Activated CD8-positive, alpha-beta memory T cell treated with anti-CD3 and anti-CD28 coated beads, Interleukin-2, amount 10 ng/mL, durations not matched to agents 7 days and 5 days (primary cell): Measurements from ENCODE around the gene ATF6. TPM values are rescaled to one million over a fixed set of nuclear protein-coding genes. Genes with fewer than 3 reads are reported as not detected.
"Not testable (repeated sequence)": the region's sequence is repeated elsewhere in the genome, so short reads cannot be mapped to it uniquely, and the experiment has no call there.

Experiments used
- ATAC-seq: fragments of 150-1000 bp; cut with Tn5 transposase; one replicate; pipeline ENCODE4 v1.10.0; 2021; ENCODE audit warnings: moderate library complexity
- CTCF ChIA-PET: fragments of 350-600 bp; sonication (Branson Sonifier 250); formaldehyde crosslinking; loops from one replicate; lab custom pipeline; 2021; ENCODE audit warnings: antibody characterized with exemption; lab: Charles Lee
- DNase-seq: peaks from one replicate; pipeline ENCODE4 v3.0.0-alpha.2; 2020
- H3K27ac Mint-ChIP-seq: one replicate; pipeline ENCODE4 v1.8.0; 2021; ENCODE audit warnings: mild to moderate bottlenecking, mixed read lengths
- H3K27me3 Mint-ChIP-seq: one replicate; pipeline ENCODE4 v1.8.0; 2021; ENCODE audit warnings: mixed read lengths
- H3K36me3 Mint-ChIP-seq: one replicate; pipeline ENCODE4 v1.8.0; 2021; ENCODE audit warnings: mild to moderate bottlenecking, mixed read lengths
- H3K4me1 Mint-ChIP-seq: one replicate; pipeline ENCODE4 v1.8.0; 2021; ENCODE audit warnings: mixed read lengths
- H3K4me3 Mint-ChIP-seq: one replicate; pipeline ENCODE4 v1.8.0; 2021; ENCODE audit warnings: mild to moderate bottlenecking, moderate library complexity, mixed read lengths
- H3K9me3 Mint-ChIP-seq: one replicate; pipeline ENCODE4 v1.8.0; 2022; ENCODE audit warnings: low read depth, mixed read lengths
- total RNA-seq, 2 experiments: library from RNA; stranded (reverse); gene quantifications; one replicate each; pipeline ENCODE4 v1.2.3, GENCODE V29; 2021

ATF6 gene
- total RNA-seq, 2 experiments from 2014 or later = 16.8 to 21.3 TPM

DNA sequence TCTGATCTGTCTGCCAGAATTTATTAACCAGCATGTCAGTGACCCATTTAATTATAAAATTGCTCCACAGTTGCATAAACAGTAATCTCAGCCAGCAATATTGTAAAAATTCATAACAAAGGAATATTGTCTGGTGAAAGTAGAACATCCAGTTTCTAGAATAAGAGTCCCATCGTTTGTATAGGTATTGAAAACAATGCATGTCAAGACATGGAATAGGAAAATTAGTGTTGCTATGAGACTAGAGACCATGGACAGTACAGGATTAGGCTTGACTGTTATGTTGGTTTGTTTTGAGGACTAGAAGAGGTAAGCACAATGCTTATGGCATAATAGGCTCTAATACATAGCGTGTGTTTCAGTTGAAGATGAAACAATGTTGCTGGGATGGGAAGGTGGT lies 37.1 kb downstream of the ATF6 start:
- no peak overlapping the region for H3K4me3 Mint-ChIP-seq
- H3K27me3 Mint-ChIP-seq = no peaks in the 10 kb centered on the region
- DNase-seq = no peak
- no peaks in the 10 kb centered on the region for H3K4me1 Mint-ChIP-seq
- H3K9me3 Mint-ChIP-seq = no peaks in the 10 kb centered on the region
- ATAC-seq = no peak
- CTCF ChIA-PET = interaction anchor here (1.9 kb wide), 1 partner anchor 11 kb away, joined by 6 read pairs; no protein-coding TSS in a partner anchor
- no peak overlapping the region for H3K27ac Mint-ChIP-seq
- peaks cover 38% of the 10 kb centered on the region for H3K36me3 Mint-ChIP-seq

DNA sequence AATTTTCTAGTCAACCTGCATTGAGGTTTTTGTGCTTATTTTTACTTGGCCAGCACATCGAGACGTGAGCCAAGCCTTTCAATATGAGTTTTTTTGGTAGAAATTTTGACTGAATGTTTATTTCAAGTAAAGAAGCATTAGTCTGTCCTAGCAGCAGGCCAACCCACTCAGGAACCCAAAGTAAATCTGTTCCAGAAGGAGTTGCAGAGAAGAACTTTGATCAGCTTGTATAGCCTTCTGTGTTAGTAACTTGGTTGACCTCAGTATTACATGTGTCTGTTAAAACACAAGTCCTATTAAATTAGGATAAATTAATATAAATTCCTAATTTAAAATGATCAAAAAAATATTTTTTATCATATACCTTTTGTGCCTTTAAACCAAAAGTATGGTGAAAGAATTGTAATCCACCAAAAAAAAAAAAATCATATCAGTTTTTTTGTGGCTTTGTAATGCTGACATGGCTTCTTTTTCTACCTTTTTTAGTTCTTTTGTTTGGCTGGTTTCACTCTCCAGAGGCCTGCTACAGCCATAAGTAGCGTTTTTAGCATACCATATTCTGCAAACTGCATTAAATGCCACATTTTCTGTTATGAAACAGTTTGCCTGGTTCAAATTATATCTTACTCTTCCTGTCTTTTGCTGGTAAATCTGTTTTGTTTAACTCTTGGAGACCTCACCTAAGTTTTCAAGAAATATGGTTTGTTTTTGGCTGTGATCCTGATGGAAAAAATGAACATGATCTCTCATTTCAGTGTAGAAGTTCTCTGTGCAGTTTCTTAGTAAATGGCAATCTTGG lies 39.5 kb downstream of the ATF6 start:
- H3K4me1 Mint-ChIP-seq = no peaks in the 10 kb centered on the region
- peaks cover 1% of the 10 kb centered on the region for H3K9me3 Mint-ChIP-seq
- no peak for ATAC-seq
- H3K4me3 Mint-ChIP-seq = no peak overlapping the region
- no peaks in the 10 kb centered on the region for H3K27me3 Mint-ChIP-seq
- H3K27ac Mint-ChIP-seq = no peak overlapping the region
- no peak for DNase-seq
- peaks cover 47% of the 10 kb centered on the region for H3K36me3 Mint-ChIP-seq
- CTCF ChIA-PET = interaction anchor here (1.6 kb wide), 1 partner anchor 13 kb away, joined by 6 read pairs; no protein-coding TSS in a partner anchor

DNA sequence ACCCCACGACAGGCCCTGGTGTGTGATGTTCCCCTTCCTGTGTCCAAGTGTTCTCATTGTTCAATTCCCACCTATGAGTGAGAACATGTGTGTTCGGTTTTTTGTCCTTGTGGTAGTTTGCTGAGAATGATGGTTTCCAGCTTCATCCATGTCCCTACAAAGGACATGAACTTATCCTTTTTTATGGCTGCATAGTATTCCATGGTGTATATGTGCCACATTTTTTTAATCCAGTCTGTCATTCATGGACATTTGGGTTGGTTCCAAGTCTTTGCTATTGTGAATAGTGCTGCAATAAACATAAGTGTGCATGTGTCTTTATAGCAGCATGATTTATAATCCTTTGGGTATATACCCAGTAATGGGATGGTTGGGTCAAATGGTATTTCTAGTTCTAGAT lies 43.1 kb downstream of the ATF6 start:
- H3K4me1 Mint-ChIP-seq, ATAC-seq, CTCF ChIA-PET, H3K27ac Mint-ChIP-seq, H3K4me3 Mint-ChIP-seq, H3K27me3 Mint-ChIP-seq, DNase-seq, H3K9me3 Mint-ChIP-seq: not testable (repeated sequence)
- peaks cover 49% of the 10 kb centered on the region for H3K36me3 Mint-ChIP-seq

DNA sequence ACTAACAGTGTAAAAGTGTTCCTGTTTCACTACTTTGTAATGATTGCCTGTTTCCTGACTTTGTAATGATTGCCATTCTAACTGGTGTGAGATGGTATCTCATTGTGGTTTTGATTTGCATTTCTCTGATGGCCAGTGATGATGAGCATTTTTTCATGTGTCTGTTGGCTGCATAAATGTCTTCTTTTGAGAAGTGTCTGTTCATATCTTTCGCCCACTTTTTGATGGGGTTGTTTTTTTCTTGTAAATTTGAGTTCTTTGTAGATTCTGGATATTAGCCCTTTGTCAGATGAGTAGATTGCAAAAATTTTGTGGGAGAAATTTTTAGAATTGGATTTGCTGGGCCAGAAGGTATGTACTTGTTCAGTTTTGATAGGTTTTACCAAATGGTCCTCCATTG lies 43.5 kb downstream of the ATF6 start:
- H3K4me1 Mint-ChIP-seq, H3K27ac Mint-ChIP-seq, H3K27me3 Mint-ChIP-seq, ATAC-seq, CTCF ChIA-PET, DNase-seq, H3K4me3 Mint-ChIP-seq, H3K9me3 Mint-ChIP-seq: not testable (repeated sequence)
- H3K36me3 Mint-ChIP-seq = peaks cover 49% of the 10 kb centered on the region

DNA sequence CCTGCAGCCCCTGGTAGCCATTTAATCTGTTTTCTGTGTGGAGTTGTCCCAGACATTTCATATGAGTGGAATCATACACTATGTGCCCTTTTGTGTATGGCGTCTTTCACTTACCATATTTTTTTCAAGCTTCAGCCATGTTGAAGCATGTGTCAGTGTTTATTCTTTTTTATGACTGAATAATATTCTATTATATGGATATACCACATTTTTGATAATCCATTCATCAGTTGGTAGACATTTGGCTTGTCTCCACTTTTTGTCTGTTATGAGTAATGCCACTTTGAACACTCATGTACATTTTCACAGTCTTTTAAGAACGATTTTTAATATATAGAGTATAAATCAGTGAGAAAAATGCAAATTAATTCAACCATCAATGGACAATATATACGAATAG lies 44.7 kb downstream of the ATF6 start:
- DNase-seq (no peak), ATAC-seq (no peak)
- Mint-ChIP-seq H3K4me1 (no peaks in the 10 kb centered on the region), H3K4me3 (no peak overlapping the region), H3K27me3 (no peaks in the 10 kb centered on the region), H3K9me3 (peaks cover 6% of the 10 kb centered on the region), H3K36me3 (peaks cover 49% of the 10 kb centered on the region), H3K27ac (no peak overlapping the region)
- CTCF ChIA-PET = no interaction called here

DNA sequence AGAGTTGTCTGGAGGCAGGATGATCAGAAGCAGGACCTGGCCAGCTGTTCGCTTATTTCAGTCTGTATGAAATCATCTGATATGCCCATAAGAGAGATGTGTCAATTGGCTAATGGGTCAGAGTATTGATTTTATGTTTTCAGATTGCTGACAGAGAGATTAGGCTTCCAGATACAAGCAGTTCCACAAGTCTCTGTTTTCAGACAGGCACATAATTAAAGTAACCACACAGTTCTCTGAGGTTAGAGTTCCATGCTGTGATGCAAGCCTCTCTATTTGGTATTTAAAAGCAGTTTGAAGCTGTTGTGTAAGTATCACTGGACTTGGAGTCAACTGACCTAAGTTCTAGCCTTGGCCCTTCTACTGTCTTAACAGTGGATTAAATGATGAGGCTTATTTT lies 50.1 kb downstream of the ATF6 start:
- Mint-ChIP-seq H3K27ac (no peak overlapping the region), H3K4me3 (no peak overlapping the region), H3K9me3 (peaks cover 1% of the 10 kb centered on the region), H3K27me3 (no peaks in the 10 kb centered on the region), H3K4me1 (no peaks in the 10 kb centered on the region), H3K36me3 (peaks cover 30% of the 10 kb centered on the region)
- CTCF ChIA-PET = no interaction called here
- ATAC-seq (no peak), DNase-seq (no peak)

DNA sequence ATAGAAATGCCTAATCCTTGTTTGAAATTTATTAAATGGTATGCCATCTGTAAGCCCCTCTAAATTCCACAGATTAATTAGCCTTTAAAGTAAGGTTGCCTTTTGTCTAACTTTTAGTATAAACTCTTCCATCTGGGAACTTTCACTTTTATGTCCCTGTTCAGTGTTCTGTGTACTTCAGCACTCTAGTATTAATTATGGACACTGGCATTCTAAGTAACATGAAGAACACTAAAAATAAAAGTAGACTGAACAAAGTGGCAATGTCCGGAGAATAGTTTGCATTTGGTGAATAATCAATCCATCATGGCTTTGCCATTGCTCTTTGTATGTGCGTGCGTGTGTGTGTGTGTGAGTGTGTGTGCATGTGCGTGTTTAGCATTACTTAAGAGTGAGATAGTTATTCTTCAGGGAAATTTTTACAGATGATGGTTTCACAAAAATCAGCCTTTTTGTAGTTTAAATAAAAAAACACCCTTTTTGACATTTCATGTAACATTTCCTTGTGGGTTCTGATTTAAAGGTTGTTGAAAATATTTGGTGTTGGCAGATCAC lies 51.1 kb downstream of the ATF6 start:
- DNase-seq = no peak
- H3K36me3 Mint-ChIP-seq = peaks cover 29% of the 10 kb centered on the region

DNA sequence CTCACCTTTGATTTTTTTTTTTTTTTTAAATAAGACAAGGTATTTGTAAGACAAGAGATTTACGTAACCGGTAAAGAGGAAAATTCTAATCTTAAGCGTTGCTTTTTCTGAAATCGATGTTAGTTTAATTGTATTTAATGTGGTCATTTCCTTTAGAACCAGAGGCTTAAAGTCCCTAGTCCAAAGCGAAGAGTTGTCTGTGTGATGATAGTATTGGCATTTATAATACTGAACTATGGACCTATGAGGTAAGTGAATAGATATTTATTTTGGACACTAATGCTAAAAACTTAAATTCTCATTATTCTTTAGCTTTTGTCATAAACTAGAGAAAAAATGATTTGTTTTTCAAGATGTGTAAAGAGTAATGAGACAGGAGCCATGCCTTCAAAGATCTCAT lies 54.8 kb downstream of the ATF6 start:
- H3K27ac Mint-ChIP-seq = no peak overlapping the region
- CTCF ChIA-PET = no interaction called here

More for the DNA sequence above, 51.1 kb downstream of the ATF6 start:
- Mint-ChIP-seq H3K4me1 (no peaks in the 10 kb centered on the region), H3K9me3 (no peaks in the 10 kb centered on the region), H3K27ac (no peak overlapping the region), H3K27me3 (no peaks in the 10 kb centered on the region), H3K4me3 (no peak overlapping the region)
- CTCF ChIA-PET = no interaction called here
- ATAC-seq = no peak

DNA sequence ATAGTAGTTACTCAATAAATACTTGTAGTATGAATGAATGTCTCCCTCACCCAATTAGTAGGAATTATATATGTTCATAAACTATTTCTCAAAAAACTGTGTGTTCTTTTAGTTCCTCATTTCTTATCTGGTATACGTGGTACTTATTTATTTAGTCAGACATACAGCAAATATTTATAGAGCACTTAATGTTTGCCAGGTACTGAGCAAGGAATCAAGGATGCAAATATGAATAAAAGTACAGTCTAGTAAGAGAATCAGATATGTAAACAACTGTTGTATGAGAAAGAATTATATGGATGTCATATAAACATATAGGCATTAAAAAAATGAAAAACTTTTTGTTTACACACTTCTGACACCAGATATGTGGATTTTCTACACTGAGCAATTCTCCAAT lies 58.5 kb downstream of the ATF6 start:
- DNase-seq (no peak), ATAC-seq (no peak)
- Mint-ChIP-seq H3K4me1 (no peaks in the 10 kb centered on the region), H3K36me3 (peaks cover 45% of the 10 kb centered on the region), H3K27ac (no peak overlapping the region), H3K4me3 (no peak overlapping the region), H3K9me3 (peaks cover 3% of the 10 kb centered on the region), H3K27me3 (no peaks in the 10 kb centered on the region)
- CTCF ChIA-PET = no interaction called here

More for the DNA sequence above, 54.8 kb downstream of the ATF6 start:
- peaks cover 37% of the 10 kb centered on the region for H3K36me3 Mint-ChIP-seq
- H3K4me3 Mint-ChIP-seq = no peak overlapping the region
- no peaks in the 10 kb centered on the region for H3K4me1 Mint-ChIP-seq
- no peak for ATAC-seq
- no peaks in the 10 kb centered on the region for H3K27me3 Mint-ChIP-seq
- no peak for DNase-seq
- H3K9me3 Mint-ChIP-seq = no peaks in the 10 kb centered on the region

DNA sequence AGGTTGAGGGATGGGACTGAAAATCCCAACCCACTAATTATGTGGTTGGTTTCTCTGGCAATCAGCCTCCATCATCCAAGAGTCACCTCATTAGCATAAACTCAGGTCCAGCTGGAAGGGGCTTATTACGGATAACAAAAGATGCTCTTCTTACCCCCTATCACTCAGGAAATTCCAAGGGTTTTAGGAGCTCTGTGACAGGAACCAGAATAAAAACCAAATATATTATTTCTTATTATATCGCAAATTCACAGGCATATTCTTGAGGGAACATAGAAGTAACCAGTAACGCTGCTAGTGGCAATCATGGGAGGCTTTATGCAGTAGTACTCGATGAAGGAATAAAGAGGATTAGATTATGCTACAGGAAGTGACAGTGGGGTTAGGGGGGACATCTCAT lies 59.7 kb downstream of the ATF6 start:
- no peak overlapping the region for H3K4me3 Mint-ChIP-seq
- CTCF ChIA-PET = no interaction called here
- no peaks in the 10 kb centered on the region for H3K27me3 Mint-ChIP-seq
- no peaks in the 10 kb centered on the region for H3K4me1 Mint-ChIP-seq
- H3K27ac Mint-ChIP-seq = no peak overlapping the region
- peaks cover 42% of the 10 kb centered on the region for H3K36me3 Mint-ChIP-seq
- H3K9me3 Mint-ChIP-seq = peaks cover 3% of the 10 kb centered on the region
- no peak for DNase-seq
- ATAC-seq = no peak

DNA sequence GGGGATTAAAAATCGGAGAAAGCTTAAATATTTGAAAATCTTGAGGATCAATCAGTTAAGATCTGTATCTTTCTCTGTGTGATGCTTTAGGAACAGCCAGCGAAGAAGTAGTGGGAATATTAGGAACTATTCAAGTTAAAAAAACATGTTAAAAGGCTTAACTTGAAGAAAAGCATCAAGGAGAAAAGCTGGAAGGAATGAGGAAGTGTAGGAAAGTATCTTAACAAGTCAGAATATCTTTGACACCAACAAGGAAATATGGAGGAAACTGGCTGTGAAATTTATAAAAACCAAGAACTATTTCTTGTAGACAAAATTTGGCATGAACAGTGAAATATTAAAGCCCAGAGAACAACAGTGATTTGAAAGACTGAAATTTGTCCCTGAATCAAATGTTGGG lies 60.4 kb downstream of the ATF6 start:
- no peaks in the 10 kb centered on the region for H3K27me3 Mint-ChIP-seq
- peaks cover 3% of the 10 kb centered on the region for H3K9me3 Mint-ChIP-seq
- DNase-seq (no peak), ATAC-seq (no peak)
- CTCF ChIA-PET = no interaction called here
- peaks cover 46% of the 10 kb centered on the region for H3K36me3 Mint-ChIP-seq
- H3K4me1 Mint-ChIP-seq = no peaks in the 10 kb centered on the region
- H3K4me3 Mint-ChIP-seq = no peak overlapping the region
- H3K27ac Mint-ChIP-seq = no peak overlapping the region

DNA sequence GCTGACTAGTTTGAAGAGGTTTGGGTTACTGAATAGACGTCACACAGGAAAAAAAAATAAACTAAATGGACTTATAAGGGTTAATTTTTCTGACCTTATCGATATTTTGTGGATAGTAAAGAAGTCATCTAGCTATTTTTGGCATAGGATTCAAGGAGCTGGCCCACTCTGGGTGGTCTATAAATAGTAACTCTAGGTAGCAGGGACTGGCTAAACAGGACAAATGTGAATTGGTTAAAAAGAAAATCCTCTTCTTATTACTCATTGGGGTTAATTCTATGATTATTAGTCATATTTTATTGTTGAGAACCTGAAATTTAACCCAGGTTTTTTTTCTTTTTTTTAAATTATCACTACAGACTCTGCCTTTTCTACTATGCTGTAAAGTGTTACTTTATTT lies 61.7 kb downstream of the ATF6 start:
- H3K36me3 Mint-ChIP-seq = peaks cover 44% of the 10 kb centered on the region

DNA sequence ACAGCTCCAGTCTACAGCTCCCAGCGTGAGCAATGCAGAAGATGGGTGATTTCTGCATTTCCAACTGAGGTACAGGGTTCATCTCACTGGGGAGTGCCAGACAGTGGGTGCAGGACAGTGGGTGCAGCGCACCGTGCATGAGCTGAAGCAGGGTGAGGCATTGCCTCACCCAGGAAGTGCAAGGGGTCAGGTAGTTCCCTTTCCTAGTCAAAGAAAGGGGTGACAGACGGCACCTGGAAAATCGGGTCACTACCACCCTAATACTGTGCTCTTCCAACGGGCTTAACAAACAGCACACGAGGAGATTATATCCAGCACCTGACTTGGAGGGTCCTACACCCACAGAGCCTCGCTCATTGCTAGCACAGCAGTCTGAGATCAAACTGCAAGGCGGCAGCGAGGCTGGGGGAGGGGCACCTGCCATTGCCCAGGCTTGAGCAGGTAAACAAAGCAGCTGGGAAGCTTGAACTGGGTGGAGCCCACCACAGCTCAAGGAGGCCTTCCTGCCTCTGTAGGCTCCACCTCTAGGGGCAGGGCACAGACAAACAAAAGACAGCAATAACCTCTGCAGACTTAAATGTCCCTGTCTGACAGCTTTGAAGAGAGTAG lies 66.3 kb downstream of the ATF6 start:
- CTCF ChIA-PET, ATAC-seq, H3K9me3 Mint-ChIP-seq, H3K4me3 Mint-ChIP-seq, H3K27ac Mint-ChIP-seq, DNase-seq, H3K4me1 Mint-ChIP-seq, H3K27me3 Mint-ChIP-seq: not testable (repeated sequence)
- peaks cover 36% of the 10 kb centered on the region for H3K36me3 Mint-ChIP-seq

More for the DNA sequence above, 61.7 kb downstream of the ATF6 start:
- CTCF ChIA-PET = no interaction called here
- Mint-ChIP-seq H3K9me3 (peaks cover 3% of the 10 kb centered on the region), H3K27me3 (no peaks in the 10 kb centered on the region), H3K4me1 (no peaks in the 10 kb centered on the region), H3K4me3 (no peak overlapping the region), H3K27ac (no peak overlapping the region)
- DNase-seq (no peak), ATAC-seq (no peak)
